GM03348 (cell line): ENCODE measurements around the gene CRYAA.

Source experiments
- DNase-seq: peaks from one replicate; pipeline ENCODE4 v3.0.0; 2012; ENCODE audit warnings: low spot score

Gene CRYAA

GRCh38 chr21:43203591-43203990, 34.8 kb downstream of the CRYAA start:
- DNase-seq = no peak

- DNase-seq = no peak
Measured at GRCh38 chr21:43204638-43205037, 35.8 kb downstream of the CRYAA start.

- DNase-seq = no peak
Measured at GRCh38 chr21:43206231-43207042, 37.6 kb downstream of the CRYAA start.

GRCh38 chr21:43207043-43207315, 38.2 kb downstream of the CRYAA start:
- DNase-seq = no peak

- DNase-seq = no peak
Measured at GRCh38 chr21:43207868-43208267, 39.1 kb downstream of the CRYAA start.

GRCh38 chr21:43208561-43209332, 39.9 kb downstream of the CRYAA start:
- DNase-seq = no peak

- DNase-seq = no peak
Measured at GRCh38 chr21:43209575-43210453, 41.0 kb downstream of the CRYAA start.

- DNase-seq = no peak
Measured at GRCh38 chr21:43210454-43211071, 41.8 kb downstream of the CRYAA start.

GRCh38 chr21:43211072-43211759, 42.4 kb downstream of the CRYAA start:
- no peak for DNase-seq

- no peak for DNase-seq
Measured at GRCh38 chr21:43211760-43212115, 42.9 kb downstream of the CRYAA start.
